C1 segment of cervical spinal cord (tissue), 14 donors: ENCODE results near the gene DNAJC15.
"Not testable (repeated sequence)": the region's sequence is repeated elsewhere in the genome, so short reads cannot be mapped to it uniquely, and the experiment has no call there.

Experiments
- DNase-seq, 14 donors: peaks; one replicate each; lab custom pipeline; 2025; lab: John Stamatoyannopoulos, UW

Gene DNAJC15

GRCh38 chr13:43003729-43004128 lies 19.7 kb upstream of the DNAJC15 start:
- no peak for DNase-seq

GRCh38 chr13:43005460-43006236 lies 17.7 kb upstream of the DNAJC15 start:
- no peak for DNase-seq

DNA sequence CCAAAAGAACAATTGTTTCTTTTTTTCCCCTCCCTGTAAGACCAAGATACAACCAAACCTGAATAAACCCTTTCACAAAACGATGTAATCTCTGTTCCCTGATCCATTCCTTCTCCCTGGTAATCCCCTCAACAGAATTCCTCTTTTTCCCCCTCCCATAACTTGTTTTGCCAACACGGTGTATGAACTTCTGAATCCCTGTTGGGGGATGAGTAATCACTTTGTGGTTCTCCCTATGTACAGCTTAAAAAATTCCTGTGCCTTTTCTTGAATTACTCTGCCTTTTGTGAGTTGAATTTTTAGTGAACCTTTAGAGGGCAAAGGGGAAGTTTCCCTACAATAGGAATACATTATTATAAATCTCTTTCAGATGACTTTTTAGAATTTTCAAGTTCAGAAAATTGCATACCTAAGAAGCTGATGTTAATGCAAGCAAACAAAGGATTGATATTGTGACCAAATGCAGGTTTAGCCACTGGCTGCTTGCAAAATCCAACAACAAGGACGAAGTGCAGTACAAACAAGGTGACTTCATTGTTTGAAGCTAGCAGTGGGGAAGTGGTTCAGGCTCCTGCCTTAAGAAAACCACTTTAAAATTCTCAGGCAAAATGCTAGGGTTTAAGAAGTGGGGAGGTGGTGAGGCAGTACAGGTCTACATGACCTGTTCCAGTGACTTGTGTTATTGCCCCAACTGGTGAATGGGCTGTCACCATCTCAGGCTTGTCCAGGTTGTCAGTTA lies 16.3 kb upstream of the DNAJC15 start:
- no peak for DNase-seq

DNA sequence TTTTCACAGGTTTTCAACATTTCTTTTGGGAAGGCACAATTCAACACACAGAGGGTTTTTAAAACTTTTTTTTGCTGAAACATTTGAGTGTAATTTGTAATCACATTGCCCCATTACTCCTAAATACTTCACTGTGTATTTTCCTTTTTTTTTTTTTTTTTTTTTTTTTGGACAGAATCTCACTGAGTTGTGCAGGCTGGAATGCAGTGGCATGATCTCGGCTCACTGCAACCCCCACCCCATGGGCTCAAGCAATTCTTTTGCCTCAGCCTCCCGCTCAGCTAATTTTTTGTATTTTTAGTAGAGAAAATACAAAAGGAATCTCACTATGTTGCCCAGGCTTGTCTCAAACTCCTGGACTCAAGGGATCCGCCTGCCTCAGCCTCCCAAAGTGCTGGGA lies 14.8 kb upstream of the DNAJC15 start:
- DNase-seq, result no peak

- no peak for DNase-seq
Observed at GRCh38 chr13:43009506-43009905, 13.9 kb upstream of the DNAJC15 start.

DNA sequence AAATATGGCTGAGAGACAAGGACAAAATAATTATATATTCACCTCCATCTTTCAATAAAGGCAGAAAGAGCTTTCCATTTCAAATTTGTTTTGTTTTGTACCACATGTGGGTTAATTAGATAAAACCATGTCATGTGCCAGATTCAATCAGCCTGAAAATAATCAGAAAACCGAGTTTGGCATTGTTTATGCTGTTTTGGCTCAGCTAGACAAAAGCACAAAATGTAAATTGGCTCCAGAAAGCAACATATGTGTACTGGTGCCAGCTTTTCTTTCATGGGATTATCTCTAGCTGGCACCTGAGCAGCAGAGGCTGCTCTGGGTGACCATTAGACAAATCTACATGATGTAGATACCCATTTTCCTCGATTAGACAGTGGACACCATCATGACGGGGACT lies 9.2 kb upstream of the DNAJC15 start:
- DNase-seq, result peak in 1 of 14 donors; percentile 30

GRCh38 chr13:43016226-43016625 lies 7.2 kb upstream of the DNAJC15 start:
- no peak for DNase-seq

- DNase-seq, result no peak
Observed at GRCh38 chr13:43019811-43020210, 3.6 kb upstream of the DNAJC15 start.

DNA sequence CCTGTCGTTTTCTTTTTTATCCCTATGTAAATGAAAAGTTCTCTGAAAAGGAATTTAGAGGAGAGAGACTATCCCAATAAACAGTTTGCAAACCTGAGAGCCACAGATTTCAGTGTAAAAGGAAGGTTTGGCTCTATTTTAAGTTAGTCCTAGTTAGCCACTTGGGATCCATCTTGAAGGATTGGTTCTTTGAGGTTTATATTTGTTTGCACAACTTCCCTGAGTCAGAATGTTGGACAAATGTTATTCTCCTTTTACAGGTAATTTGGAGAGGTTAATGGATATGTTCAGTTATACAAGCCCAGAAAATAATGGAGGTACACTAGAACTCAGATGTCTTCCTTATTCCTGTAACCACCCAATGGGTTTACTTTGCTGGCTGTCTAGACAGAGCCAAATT lies 2.6 kb upstream of the DNAJC15 start:
- no peak for DNase-seq

- DNase-seq, result no peak
Observed at GRCh38 chr13:43021926-43022670, 1.3 kb upstream of the DNAJC15 start.

GRCh38 chr13:43022934-43023288 lies 475 bp upstream of the DNAJC15 start:
- DNase-seq, result no peak

GRCh38 chr13:43026262-43026661 lies 2.9 kb downstream of the DNAJC15 start:
- no peak for DNase-seq

- DNase-seq, result no peak
Observed at GRCh38 chr13:43030548-43030947, 7.2 kb downstream of the DNAJC15 start.

- no peak for DNase-seq
Observed at GRCh38 chr13:43031881-43032280, 8.5 kb downstream of the DNAJC15 start.

GRCh38 chr13:43033038-43033437 lies 9.7 kb downstream of the DNAJC15 start:
- no peak for DNase-seq

GRCh38 chr13:43036351-43037250 lies 13.2 kb downstream of the DNAJC15 start:
- peak in 7 of 14 donors; percentile 6 to 59 (median 28) for DNase-seq

DNA sequence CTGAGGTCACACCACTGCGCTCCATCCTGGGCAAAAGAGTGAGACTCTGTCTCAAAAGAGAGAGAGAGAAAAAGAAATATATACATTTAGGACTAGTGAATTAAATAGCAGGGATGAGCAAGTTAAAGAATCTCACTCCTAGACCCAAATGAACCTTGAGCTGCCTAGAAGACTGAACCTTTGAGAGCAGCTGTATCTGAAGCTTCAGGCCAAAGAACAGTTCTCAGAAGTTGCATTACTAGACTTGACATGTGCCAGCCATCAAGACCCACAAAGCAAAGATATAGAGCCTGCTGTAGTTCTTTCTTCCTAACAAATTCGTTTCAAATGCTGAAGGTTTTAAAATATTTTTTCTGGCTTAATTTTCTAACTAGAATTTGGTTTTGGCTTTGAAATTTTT lies 16.6 kb downstream of the DNAJC15 start:
- DNase-seq, result no peak

DNA sequence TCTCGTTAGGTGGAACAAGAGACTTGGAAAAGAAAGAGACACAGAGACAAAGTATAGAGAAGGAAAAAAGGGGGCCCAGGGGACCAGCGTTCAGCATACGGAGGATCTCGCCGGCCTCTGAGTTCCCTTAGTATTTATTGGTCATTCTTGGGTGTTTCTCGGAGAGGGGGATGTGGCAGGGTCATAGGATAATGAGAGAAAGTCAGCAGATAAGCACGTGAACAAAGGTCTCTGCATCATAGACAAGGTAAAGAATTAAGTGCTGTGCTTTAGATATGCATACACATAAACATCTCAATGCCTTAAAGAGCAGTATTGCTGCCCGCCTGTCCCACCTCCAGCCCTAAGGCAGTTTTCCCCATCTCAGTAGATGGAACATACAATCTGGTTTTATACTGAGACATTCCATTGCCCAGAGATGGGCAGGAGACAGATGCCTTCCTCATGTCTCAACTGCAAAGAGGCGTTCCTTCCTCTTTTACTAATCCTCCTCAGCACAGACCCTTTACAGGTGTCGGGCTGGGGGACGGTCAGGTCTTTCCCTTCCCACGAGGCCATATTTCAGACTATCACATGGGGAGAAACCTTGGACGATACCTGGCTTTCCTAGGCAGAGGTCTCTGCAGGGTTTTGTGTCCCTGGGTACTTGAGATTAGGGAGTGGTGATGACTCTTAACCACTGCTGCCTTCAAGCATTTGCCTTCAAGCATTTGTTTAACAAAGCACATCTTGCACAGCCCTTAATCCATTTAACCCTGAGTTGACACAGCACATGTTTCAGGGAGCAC lies 17.4 kb downstream of the DNAJC15 start:
- not testable (repeated sequence) for DNase-seq

GRCh38 chr13:43041369-43041921 lies 18.1 kb downstream of the DNAJC15 start:
- no peak for DNase-seq

DNA sequence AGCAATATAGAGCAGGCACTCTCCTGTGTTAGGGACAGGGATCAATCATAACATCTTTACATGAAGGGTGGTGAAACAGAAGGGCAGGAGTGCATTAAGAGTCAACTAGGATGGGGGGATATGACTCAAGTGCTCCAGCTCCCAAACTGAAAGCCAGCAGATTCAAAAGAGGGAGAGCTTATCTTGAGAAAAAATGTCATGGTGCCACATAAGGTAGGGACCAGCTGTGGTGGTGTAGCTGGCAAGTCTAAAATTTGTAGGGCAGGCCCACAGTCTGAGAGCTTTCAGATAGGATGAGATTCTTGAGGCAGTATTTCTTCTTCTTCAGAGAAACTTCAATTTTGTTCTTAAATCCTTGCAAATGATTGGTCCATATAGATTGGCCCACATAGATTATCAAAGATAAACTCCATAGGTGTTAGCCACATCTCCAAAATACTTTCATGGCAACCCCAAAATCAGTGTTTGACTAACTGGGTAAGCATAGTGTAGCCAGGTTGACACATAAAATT lies 19.1 kb downstream of the DNAJC15 start:
- DNase-seq, result no peak
